SIG-M5 treated with dmso at 0.1 percent for 504 hours (cell line): ENCODE results near the gene EFNA5.
"Not testable (repeated sequence)": the region's sequence is repeated elsewhere in the genome, so short reads cannot be mapped to it uniquely, and the experiment has no call there.

Experiments used
- DNase-seq: peaks from one replicate; lab custom pipeline; 2025; ENCODE audit not compliant: unreplicated experiment; lab: John Stamatoyannopoulos, UW

Gene EFNA5

DNA sequence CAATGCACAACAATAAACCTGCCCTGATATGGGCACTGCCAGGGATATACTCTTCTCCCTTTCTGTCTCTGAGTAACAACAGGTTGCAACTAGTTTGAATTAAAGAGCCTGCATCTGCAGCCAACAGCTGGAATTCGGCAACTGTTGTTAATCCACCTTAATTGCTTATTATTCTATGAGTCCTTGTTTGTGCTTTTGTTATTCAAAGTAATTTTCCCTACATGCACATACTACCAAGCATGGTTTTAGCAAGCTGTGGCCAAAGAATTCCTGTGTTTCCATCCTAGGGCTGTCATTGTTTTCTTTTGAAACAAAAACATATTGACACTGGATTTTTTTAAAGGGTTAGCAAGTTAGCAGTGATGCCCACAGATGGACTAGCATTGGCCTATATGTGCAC, 171.5 kb downstream of the EFNA5 start:
- DNase-seq = no peak

GRCh38 chr5:107496466-107496865, 174.3 kb downstream of the EFNA5 start:
- no peak for DNase-seq

- DNase-seq = not testable (repeated sequence)
Measured at GRCh38 chr5:107494129-107494528, 176.6 kb downstream of the EFNA5 start.

DNA sequence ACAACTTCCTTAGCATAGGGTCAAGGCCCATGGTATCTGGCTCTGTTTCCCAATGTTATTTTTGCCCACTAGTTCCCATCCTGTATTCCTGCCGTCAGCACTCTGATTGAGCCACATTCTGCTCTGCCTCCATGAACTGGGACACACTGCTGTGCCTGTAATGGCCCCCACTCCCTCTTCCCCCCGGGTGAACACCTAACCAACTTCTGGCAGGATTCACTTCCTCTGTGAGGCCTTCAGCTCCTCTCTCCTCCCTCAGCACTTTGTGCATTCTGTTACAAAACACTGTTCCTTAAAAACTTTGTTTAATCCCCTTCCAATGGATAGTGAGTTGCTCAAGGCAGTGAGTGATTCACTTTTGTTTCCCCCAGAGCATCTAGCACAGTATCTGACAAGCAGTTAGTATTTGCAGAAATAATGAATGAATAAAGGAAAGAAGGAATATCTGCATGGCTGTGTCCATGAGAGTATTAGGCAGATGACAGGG, 183.6 kb downstream of the EFNA5 start:
- DNase-seq = peak; percentile 96

GRCh38 chr5:107486489-107486888, 184.2 kb downstream of the EFNA5 start:
- DNase-seq = peak; percentile 95

DNA sequence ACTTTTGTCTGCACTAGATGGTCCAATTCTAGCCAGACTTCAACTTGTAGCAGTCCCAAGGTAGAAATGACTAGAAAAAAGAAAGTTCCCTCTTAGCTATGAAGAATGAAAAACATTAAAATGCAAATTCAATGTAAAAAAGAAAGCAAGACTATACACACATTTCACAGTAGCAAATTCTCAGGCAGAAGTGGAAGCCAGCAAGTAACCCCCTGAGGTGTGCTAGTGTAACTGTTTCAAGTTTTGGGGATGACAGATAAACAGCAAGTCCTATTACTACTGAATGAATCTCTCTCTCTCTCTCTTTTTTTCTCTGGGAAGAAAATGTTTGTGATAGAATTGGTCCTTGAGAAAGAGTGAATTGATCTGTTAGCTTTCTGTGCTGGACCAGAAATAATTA, 185.6 kb downstream of the EFNA5 start:
- DNase-seq = no peak

DNA sequence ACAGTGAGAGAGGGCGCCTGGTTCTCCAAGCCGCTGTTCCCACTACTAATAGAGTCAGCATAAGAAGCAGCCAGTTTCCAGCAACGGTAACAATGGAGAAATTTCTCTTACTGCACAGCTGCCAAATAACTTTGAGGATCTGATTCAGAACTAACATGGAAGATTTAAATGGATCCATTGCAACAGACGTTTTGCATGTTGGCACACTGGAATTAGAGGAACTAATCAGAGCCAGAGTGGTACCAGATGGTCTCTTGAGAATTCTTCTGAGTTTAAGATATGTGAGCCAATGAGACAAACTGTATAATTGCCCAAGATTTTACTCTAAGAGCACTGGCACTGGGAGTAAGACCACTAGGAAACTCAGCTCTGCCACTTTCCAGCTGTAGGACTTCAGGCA, 186.5 kb downstream of the EFNA5 start:
- DNase-seq = no peak

DNA sequence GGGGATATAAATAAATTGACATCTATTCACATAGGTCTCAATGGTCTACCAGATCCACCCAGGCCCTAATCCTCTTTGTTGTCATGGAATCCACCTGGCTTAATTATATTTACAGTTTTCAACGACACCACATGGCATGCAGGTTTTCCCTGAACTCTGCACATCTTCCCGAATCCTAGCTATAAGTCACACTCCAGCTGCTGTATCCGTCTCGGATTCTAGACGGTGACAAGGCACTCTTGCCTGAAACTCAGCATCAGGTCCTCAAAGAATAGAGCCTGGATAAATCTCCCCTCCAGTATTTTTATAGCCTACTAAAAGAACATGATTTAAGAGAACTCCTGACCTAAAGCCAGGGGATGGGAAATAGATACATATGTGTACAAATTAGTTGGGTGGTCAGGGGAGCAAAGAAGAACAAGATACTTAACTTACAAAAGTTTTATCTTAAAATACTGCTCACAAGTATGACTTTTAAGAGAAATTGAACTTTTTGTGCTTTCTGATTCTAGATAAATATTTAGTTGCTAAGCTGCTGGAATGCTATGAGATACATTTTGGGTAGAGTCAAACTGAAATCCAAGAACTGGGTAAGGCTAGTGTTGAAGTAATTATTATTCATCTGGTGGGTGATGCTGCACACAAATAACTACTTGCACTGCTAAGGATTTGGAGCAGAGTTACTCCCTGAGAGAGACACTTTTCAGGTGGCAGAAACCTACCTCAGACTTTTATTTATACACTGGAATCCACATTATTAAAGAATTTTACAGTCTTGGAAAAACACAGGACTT, 187.3 kb downstream of the EFNA5 start:
- no peak for DNase-seq

DNA sequence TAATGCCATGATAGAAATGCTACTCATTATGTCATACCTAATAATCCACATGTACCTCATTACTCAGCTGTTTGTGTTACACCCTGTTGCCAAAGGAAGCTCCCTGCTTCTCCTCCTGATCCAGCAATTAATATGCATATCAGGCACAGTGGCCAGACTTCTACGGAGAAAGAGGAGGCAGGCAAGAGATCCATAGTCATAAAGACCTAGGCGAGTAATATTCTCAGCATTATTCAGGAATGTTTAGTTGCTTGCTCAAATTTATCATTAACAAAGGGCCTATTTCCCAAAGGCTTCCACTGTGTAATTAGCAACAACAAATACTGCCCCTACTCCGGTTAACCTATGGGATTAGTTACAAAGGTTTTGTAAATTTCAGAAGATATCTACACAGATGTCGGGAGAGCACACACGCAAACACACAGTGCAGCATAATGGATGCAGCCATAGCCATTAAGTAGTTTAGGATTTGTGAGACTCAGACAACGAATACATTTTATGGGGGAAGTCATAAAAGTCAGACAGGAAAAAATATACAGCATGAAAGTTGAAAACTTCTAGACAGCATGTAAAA, 192.6 kb downstream of the EFNA5 start:
- DNase-seq = no peak

GRCh38 chr5:107477492-107477891, 193.2 kb downstream of the EFNA5 start:
- no peak for DNase-seq

- no peak for DNase-seq
Measured at GRCh38 chr5:107476783-107477182, 194.0 kb downstream of the EFNA5 start.

- DNase-seq = no peak
Measured at GRCh38 chr5:107474716-107475489, 195.8 kb downstream of the EFNA5 start.

GRCh38 chr5:107474361-107474715, 196.4 kb downstream of the EFNA5 start:
- DNase-seq = no peak

- DNase-seq = peak; percentile 20
Measured at GRCh38 chr5:107472620-107473064, 198.1 kb downstream of the EFNA5 start.

DNA sequence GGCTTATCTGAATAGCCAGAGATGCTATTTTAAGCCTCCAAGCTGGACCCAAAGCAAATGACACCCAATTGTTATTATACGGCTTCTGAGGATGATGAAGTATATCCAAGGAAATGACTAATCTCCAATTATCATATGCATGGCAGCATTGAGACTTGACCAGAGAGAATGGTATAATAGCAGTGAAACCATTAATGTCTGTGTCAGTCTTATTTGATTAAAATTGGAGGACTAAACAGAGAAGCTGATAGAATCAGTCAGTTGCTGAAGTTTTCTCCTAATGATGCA, 200.5 kb downstream of the EFNA5 start:
- no peak for DNase-seq

- peak; percentile 89 for DNase-seq
Measured at GRCh38 chr5:107469485-107470294, 201.0 kb downstream of the EFNA5 start.

DNA sequence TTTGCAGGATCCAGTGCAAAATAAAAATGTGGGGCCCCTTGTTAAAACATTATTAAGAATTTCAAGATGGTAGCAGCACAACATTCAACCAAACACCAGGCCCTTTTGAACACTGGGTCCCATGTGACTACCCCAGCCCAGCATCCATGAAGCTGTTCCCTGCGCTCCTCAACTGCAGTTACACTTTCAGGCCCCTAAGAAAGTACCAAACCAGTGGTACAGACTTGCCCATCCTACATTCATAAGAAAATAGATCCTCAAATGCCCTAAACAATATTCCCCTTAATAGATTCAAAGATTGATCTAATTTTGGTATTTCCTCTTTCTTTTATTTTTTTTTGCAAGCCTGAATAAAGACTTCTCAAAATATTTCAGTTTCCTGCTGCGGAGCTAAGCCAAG, 201.7 kb downstream of the EFNA5 start:
- DNase-seq = no peak

GRCh38 chr5:107468276-107468675, 202.5 kb downstream of the EFNA5 start:
- no peak for DNase-seq

DNA sequence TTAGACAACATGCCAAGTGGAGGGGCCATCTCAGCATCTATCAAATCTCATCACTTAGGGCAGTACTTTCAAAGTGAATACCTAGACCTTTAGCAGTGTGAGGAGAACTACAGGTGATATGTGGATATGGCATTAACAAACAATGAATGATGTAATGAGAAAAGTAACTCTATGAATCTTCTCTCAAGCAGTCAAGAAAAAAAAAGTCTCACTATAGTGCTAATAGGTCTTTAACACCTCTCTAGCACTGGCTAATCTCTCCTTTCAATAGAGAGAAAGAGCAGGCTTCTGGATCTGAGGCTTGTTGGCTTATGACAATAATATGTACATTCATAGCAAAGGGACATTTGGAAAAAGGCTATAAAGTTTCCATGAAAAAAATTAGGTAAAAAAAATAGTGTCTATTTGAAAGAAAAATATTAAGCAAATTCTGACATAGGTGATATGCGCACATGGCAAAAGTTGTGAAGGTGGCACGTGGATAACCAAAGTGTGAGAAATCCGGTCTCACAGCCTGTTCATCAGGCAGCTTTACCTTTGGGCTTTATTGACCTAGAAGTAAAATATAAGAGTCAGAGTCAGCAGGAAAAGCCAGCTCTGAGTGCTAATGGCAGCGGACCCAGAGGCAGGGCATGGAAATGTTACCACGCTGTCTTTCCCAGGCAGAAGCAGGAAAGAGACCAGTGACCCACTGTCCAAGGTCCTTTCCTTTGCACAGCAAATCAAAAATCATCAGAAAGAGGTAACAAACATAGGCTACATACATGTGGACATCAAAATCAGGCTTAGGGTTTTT, 203.4 kb downstream of the EFNA5 start:
- no peak for DNase-seq

DNA sequence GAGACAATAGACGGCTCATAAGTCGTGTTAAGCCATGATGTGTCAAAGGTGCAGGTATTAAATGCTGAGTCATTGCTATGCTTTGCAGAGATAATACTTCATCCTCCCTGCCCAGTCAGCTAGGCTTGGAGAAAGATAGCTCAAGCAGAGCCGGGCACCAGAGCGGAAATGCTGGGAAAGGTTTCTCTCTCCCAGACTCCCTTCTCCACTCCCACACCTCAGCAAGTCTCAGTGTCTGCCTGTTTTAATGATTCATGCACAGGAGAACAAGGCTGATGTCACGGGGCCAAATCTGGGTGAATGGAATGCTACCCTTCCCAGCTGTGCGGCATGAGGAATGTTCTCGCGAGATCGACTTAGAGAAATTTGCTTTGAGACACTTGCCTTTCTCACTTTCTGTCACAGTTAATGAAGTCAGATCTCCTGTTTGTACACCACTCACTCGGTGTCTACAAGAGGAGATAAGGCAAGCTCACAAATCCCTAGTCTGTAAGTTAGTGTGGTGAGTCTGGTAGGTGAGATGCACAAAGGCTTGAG, 204.4 kb downstream of the EFNA5 start:
- no peak for DNase-seq
